Stimulated activated CD4-positive, alpha-beta T cell treated with anti-CD3 and anti-CD28 coated beads, Interleukin-12 subunit alpha, Interleukin-12 subunit beta, amount 100 ng/mL, for 24 hours (primary cell): ENCODE data around the gene MUC5AC.

Experiments used
- DNase-seq, 2 experiments: peaks; one replicate each; pipeline ENCODE4 v3.0.0-alpha.2; 2020; ENCODE audit warnings: low read depth in 2 of 2

Gene MUC5AC

GRCh38 chr11:1121813-1122663 lies 35.7 kb upstream of the MUC5AC start:
- no peak for DNase-seq

DNA sequence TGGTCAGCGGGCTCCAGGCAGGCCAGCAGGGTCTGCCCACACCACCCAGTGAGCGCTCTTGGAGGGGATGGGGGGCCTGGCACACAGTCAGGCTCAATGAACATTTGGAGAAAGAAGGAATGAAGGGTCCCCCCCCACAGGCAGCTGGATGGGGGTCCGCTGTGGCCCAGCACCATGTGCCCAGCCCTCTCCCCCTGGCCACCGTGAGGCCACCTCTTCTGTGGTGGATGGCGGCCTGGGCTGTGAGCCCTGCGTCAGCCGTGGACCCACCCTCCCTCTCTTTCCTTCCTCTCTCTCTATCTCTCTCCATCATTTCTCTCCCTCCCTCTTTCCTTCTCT lies 35.1 kb upstream of the MUC5AC start:
- DNase-seq: no peak

GRCh38 chr11:1123970-1124369 lies 33.8 kb upstream of the MUC5AC start:
- DNase-seq: no peak

DNA sequence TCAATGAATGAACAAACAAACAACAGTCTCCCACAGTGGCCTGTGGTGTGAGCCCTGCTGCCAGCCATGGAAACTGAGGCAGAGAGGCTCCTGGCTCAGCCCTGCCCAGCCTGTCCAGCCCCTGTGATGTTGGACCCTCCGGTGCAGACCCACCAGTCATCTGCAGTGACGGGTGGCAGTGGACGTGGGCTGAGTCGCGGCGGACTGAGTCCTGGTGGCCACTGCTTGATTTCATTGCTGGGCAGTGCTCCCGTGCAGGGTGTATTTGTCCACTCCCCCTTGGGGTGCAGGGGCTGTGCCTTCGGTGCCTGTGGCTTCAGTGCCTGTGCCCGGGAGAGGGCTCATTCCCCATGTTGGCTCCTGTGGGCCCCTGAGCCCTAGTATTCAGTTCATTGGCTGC lies 31.9 kb upstream of the MUC5AC start:
- DNase-seq: no peak

GRCh38 chr11:1126491-1126926 lies 31.2 kb upstream of the MUC5AC start:
- DNase-seq: no peak

- DNase-seq: no peak
Observed at GRCh38 chr11:1126935-1127663, 30.7 kb upstream of the MUC5AC start.

GRCh38 chr11:1127664-1128162 lies 30.0 kb upstream of the MUC5AC start:
- DNase-seq: no peak

DNA sequence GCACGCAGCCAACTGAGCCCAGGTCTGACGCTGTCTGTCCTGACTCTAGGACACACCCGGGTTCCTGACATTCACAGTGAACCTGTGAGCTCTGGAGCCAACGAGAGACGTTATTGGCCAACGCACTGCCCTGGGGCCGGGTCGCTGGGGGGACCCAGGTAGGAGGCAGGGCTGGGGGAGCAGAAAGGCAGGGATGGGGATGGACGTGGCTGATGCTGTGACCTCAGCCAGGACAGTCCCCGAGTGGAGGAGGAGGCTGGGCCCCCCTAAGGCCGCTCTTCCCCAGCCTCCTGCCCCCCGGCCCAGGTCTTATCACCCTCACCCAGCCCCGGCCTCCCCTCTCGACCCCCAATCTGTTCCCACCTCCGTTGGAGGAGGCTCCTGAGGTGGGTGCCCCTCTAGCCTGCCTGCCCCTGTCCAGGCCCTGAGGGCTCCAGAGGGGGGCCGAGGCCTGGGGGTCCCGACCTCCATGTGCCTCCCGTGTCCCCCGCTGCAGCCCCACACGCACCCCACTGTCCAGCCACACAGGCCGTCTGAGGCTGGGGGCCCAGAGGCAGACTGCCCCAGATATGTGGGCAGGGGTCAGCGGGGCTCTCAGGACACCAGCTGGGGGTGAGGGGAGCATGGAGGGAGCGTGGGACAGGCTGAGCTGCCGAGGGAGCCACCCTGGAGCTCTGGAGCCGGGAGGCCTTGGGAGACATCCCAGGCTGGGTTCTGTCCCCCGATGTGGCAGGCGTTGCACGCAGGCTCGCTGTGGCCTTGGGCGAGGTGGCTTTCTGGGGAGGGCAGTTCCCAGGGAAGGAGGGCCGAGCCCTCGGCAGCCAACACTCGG lies 29.2 kb upstream of the MUC5AC start:
- DNase-seq: no peak

GRCh38 chr11:1129143-1129610 lies 28.6 kb upstream of the MUC5AC start:
- DNase-seq: no peak

DNA sequence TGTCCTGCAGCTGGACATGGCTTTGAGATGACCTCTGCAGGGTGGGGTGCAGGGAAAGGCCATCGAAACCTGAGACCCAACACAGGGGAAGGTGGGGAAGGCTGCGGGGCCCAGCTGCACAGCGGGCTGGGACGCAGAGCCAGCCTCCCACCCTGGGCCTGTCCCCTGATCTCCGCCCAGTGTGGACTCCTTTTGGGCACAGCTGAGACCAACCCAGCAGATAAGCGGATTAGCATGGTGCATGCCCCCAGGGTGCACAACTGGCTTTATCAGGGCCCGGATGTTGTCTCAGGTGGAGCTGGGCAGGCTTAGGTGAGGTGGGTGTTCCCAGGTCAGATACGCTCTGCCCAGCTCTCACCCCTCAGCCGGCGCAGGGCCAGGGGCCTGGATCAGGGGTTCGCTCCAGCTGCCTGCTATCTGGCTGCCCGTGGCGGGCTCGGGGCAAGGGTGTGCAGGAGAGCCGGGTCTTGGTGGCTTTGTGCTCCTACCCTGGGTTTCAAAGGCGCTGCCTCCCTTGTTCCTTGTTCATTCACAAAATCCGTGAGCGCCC lies 28.1 kb upstream of the MUC5AC start:
- DNase-seq: no peak

GRCh38 chr11:1130276-1131032 lies 27.3 kb upstream of the MUC5AC start:
- no peak for DNase-seq

DNA sequence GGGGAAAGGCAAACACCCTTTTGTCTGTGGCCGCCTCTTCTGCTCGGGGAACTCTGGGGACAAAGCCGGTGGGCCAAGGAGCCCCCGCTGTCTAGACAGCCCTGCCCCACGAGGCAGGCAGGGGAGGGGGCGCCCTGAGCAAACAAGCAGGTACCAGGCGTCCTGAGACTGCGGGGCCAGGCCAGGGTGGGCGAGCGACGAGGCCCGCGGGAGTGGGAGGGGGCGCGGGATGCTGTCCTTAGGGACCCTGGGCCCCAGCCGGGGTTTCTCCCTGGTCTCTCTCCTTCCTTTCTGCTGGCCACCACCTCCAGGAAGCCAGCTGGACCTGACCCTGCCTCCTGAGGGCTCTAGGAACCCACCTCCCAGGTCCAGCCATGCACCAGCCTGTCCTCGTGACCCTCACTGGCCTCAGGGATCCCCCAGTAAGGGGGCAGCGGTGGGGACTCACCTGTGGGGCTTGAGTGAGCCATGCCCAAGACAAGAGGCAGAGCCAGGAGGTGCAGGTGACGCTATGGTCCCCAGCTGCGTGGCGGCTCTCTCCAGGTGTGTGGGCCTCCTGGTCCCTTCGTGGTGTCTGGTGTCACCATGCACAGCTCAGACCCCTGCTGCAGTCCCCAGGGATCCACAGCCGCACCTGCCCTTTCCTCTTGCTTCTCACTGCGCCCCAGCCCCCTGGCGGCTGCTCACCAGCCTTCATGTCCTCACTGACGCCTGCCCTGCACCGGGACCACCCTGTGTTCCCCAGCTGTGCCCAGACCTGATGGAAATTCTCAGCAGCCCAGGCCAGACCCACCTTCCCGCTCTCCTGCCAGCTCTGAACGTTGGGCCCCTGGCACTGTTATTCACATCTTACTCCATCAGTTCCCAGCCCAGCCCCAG lies 26.5 kb upstream of the MUC5AC start:
- DNase-seq: no peak

- DNase-seq: no peak
Observed at GRCh38 chr11:1134848-1135445, 22.8 kb upstream of the MUC5AC start.

- DNase-seq: no peak
Observed at GRCh38 chr11:1138097-1138496, 19.7 kb upstream of the MUC5AC start.

- no peak for DNase-seq
Observed at GRCh38 chr11:1139441-1140083, 18.2 kb upstream of the MUC5AC start.

DNA sequence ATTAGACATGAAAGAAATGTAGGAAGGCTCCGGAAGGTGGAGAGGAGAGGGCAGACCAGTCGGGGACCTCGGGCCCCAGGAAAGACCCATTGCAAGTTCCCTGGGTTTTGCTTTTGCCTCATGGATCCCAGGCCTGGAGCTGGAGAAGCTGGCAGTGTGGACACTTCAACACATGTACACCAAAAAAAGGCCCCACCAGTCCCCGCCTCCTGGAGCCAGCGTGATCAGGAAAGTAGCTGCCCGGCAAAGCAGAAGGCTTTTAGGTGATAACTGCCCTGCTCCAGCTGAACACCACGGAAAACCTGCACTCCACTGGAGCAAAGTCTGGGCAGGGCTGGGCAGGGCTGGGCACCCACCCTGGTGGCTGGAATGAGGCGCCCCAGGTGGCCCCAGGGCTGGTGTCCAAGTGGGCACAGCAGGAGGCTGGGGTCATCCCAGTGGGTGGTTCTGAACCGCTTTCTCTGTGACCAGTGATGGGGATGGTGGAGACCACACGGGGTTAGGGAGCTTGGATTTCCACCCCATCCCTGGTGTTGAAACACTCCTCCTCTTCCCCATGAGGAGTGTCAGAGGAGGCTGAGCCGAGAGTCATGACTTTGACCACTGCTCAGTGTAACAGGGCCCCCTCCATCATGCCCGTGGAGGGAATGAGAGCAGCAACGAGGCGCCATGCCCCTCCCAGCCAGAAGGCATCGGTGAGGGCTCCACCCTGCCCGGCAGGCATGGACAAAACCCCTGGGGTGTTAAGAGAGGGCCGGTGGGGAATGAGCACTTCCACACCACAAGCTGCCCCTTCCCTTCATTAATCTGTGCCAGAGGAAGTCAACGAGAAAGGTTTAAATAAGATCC lies 16.9 kb upstream of the MUC5AC start:
- DNase-seq: no peak

GRCh38 chr11:1146365-1146764 lies 11.4 kb upstream of the MUC5AC start:
- DNase-seq: no peak

GRCh38 chr11:1147792-1148191 lies 10.0 kb upstream of the MUC5AC start:
- DNase-seq: no peak
